Caco-2 (cell line): ENCODE data around the gene GAK. TPM values are rescaled to one million over a fixed set of nuclear protein-coding genes. Genes with fewer than 3 reads are reported as not detected.

ENCODE experiments used
- BruUV-seq: library from RNA; stranded (reverse); fragments of 400-500 nt; replicated peaks from 2 replicates; lab custom pipeline; 2021; lab: Mats Ljungman, UMichigan
- CTCF ChIA-PET: fragments of 300-600 bp; sonication (Branson Sonifier 250); formaldehyde crosslinking; loops from one replicate; lab custom pipeline; 2022; ENCODE audit warnings: antibody characterized with exemption; lab: Charles Lee
- POLR2A ChIA-PET: fragments of 300-600 bp; sonication (Branson Sonifier 250); formaldehyde crosslinking; loops from one replicate; lab custom pipeline; 2022; ENCODE audit warnings: antibody characterized with exemption; lab: Charles Lee
- DNase-seq, 2 experiments: peaks; one replicate each; pipeline versions ENCODE4 v3.0.0 to v3.0.0-alpha.2; 2020 to 2022
- H3K27me3 ChIP-seq: replicated peaks from 2 replicates; pipeline ENCODE4 v1.6.0; 2011; ENCODE audit warnings: low read length; ENCODE audit not compliant: control insufficient read depth, insufficient read depth
- H3K36me3 ChIP-seq: 2 replicates; pipeline ENCODE4 v1.5.1; 2011; ENCODE audit warnings: low read length; ENCODE audit not compliant: control insufficient read depth, insufficient read depth
- H3K4me1 ChIP-seq: fragments of 250-450 bp; sonication (Bioruptor Pico); 2 replicates; pipeline ENCODE4 v1.5.1; 2020; ENCODE audit warnings: mild to moderate bottlenecking
- H3K4me3 ChIP-seq: 2 replicates; pipeline ENCODE4 v1.5.1; 2011; ENCODE audit warnings: low read depth, mild to moderate bottlenecking, control low read depth, low read length
- H3K9me3 ChIP-seq: fragments of 250-450 bp; sonication (Bioruptor Pico); 2 replicates; pipeline ENCODE4 v1.5.1; 2020; ENCODE audit warnings: mild to moderate bottlenecking, moderate library complexity
- H3K27ac Mint-ChIP-seq: one replicate; pipeline ENCODE4 v1.8.0; 2022; ENCODE audit warnings: mixed read lengths; ENCODE audit not compliant: unreplicated experiment
- H3K27me3 Mint-ChIP-seq: one replicate; pipeline ENCODE4 v1.8.0; 2022; ENCODE audit warnings: mixed read lengths; ENCODE audit not compliant: insufficient read depth, unreplicated experiment
- H3K36me3 Mint-ChIP-seq: one replicate; pipeline ENCODE4 v1.8.0; 2022; ENCODE audit warnings: mild to moderate bottlenecking, mixed read lengths; ENCODE audit not compliant: insufficient read depth, unreplicated experiment
- H3K4me1 Mint-ChIP-seq: one replicate; pipeline ENCODE4 v1.8.0; 2022; ENCODE audit warnings: low read depth, mixed read lengths; ENCODE audit not compliant: unreplicated experiment
- H3K4me3 Mint-ChIP-seq: one replicate; pipeline ENCODE4 v1.8.0; 2022; ENCODE audit warnings: mild to moderate bottlenecking, moderate library complexity, mixed read lengths; ENCODE audit not compliant: unreplicated experiment
- H3K9me3 Mint-ChIP-seq: one replicate; pipeline ENCODE4 v1.8.0; 2022; ENCODE audit warnings: mixed read lengths; ENCODE audit not compliant: unreplicated experiment
- intact Hi-C: fragments of 100-400 bp; cut with micrococcal nuclease; formaldehyde crosslinking; loops from one replicate; pipeline ENCODE4 v1.10.0; 2022; ENCODE audit not compliant: unreplicated experiment
- total RNA-seq: library from RNA; stranded (reverse); gene quantifications from 2 replicates; pipeline ENCODE4 v1.2.3, GENCODE V29; 2022
- TF ChIP-seq, protein P1 (sequence below), 2 experiments: fragments of 200-600 bp in 1 of 2; IDR thresholded peaks; 1 replicate in 1 of 2; 2 replicates in 1 of 2; pipeline versions ENCODE4 v1.5.1 to v1.8.0; 2011 to 2022; ENCODE audit warnings: antibody characterized with exemption in 1 of 2, control low read depth in 1 of 2, inconsistent platforms in 1 of 2, low read depth in 1 of 2, low read length in 1 of 2, mild to moderate bottlenecking in 1 of 2, moderate library complexity in 1 of 2; ENCODE audit not compliant: insufficient read depth in 1 of 2, severe bottlenecking in 1 of 2, unreplicated experiment in 1 of 2

Gene GAK
- total RNA-seq, 1 experiment from 2014 or later, result 126 TPM

DNA sequence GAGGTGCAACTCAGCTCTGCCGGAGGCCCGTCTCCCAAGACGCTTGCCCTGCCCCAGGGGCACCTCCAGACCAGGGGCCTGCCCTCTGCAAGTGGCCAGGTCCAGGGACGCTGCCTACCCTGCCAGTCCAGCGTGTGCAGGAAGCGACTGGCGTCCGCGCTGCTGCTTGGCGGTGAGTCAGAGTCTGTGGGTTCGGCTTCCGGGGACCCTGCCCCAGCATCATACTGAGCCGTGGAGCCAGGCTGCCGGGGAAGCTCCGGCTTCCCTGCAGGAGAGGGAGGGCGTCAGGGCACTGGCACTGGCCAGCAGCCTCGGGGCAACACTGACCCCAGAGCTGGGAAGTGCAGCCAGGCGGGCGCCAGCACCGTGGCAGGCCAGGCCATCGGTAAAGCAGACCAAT, 63.7 kb downstream of the GAK start:
- Mint-ChIP-seq H3K4me1 (no peaks in the 10 kb centered on the region), H3K4me3 (no peak overlapping the region), H3K9me3 (no peaks in the 10 kb centered on the region), H3K27me3 (no peaks in the 10 kb centered on the region), H3K27ac (no peak overlapping the region), H3K36me3 (peaks cover 54% of the 10 kb centered on the region)
- H3K27me3 ChIP-seq, result no peaks in the 10 kb centered on the region
- POLR2A ChIA-PET, result no interaction called here
- TF ChIP-seq, protein P1, sequence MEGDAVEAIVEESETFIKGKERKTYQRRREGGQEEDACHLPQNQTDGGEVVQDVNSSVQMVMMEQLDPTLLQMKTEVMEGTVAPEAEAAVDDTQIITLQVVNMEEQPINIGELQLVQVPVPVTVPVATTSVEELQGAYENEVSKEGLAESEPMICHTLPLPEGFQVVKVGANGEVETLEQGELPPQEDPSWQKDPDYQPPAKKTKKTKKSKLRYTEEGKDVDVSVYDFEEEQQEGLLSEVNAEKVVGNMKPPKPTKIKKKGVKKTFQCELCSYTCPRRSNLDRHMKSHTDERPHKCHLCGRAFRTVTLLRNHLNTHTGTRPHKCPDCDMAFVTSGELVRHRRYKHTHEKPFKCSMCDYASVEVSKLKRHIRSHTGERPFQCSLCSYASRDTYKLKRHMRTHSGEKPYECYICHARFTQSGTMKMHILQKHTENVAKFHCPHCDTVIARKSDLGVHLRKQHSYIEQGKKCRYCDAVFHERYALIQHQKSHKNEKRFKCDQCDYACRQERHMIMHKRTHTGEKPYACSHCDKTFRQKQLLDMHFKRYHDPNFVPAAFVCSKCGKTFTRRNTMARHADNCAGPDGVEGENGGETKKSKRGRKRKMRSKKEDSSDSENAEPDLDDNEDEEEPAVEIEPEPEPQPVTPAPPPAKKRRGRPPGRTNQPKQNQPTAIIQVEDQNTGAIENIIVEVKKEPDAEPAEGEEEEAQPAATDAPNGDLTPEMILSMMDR (IDR thresholded peaks at IDR 0.05; ENCODE audit: insufficient read depth in 1 of 2, low read depth in 1 of 2, low read length in 1 of 2, severe bottlenecking in 1 of 2, unreplicated experiment in 1 of 2), result no peak
- no peak overlapping the region for H3K4me3 ChIP-seq
- peaks cover 3% of the 10 kb centered on the region for H3K36me3 ChIP-seq
- no peaks in the 10 kb centered on the region for H3K9me3 ChIP-seq
- H3K4me1 ChIP-seq, result no peaks in the 10 kb centered on the region
- intact Hi-C loops, result no loop called here
- BruUV-seq, result no TSS peak
- no peak for DNase-seq
- CTCF ChIA-PET, result no interaction called here

DNA sequence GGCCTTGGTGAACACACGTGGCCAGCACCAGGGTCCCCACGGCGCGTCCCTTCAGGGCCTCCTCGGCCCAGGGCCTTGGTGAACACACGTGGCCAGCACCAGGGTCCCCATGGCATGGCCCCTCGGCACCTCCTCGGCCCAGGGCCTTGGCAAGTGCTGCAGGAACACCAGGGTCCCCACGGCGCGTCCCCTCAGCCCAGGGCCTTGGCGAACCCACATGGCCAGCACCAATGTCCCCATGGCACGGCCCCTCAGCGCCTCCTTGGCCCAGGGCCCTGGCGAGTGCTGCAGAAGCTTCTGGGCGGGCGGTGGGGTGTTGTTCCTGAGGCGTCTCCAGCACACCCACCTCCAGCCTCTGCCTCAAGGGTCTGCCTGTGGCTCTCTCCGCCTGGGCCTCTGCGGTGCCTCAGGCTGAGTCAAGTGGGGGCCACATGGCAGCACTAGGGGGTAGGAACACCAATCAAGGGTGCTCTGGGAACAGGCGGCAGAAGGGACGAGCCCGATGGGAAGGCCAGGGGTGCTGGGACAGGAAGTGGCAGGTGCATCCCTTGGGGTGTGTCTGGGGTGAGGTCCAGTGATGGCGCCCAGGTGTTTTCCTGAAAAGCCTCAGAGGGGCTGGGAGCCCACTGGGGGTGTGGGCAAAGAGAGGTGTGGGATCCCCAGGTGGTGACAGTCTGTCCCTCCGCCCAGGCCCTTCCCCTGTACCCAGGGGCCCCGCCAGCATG, 64.4 kb downstream of the GAK start:
- Histone ChIP-seq H3K4me1 (no peaks in the 10 kb centered on the region), H3K9me3 (no peaks in the 10 kb centered on the region), H3K27me3 (no peaks in the 10 kb centered on the region), H3K36me3 (peaks cover 3% of the 10 kb centered on the region), H3K4me3 (no peak overlapping the region)
- CTCF ChIA-PET, result no interaction called here
- no peak for DNase-seq
- TF ChIP-seq, protein P1 (IDR thresholded peaks at IDR 0.05; ENCODE audit: insufficient read depth in 1 of 2, low read depth in 1 of 2, low read length in 1 of 2, severe bottlenecking in 1 of 2, unreplicated experiment in 1 of 2), result no peak
- Mint-ChIP-seq H3K9me3 (no peaks in the 10 kb centered on the region), H3K27ac (no peak overlapping the region), H3K4me1 (no peaks in the 10 kb centered on the region), H3K27me3 (no peaks in the 10 kb centered on the region), H3K36me3 (peaks cover 55% of the 10 kb centered on the region), H3K4me3 (no peak overlapping the region)
- BruUV-seq, result no TSS peak
- POLR2A ChIA-PET, result no interaction called here
- intact Hi-C loops, result no loop called here

DNA sequence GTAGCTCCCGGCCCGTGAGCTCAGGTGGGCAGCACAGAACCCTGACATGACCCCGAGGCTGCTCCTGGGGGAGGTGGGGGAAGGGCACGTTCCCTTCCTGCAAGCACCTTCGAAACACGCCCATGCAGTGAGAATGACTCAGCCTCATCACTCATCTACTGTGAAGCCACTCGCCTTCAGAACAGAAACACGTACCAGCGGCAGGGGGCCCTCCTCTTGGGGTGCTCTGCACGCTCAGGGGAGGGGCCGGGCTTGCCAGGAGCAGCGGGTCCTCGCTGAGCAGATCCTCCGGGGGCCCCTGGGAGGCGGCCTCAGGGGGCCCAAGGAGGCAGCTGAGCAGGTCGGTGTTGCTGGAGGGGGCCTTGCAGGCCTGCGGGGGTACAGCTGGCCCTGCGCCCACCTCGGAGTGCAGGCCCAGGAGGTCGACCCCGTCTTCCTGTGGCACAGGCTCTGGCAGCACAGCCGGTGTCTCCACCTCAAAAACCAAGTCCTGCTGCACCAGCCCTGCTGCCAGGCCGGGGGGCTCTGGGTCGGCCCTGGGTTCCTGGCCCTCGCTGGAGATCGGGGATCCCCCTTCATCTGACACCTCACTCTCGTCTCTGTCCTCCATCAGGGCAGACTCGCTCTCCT, 65.2 kb downstream of the GAK start:
- POLR2A ChIA-PET, result no interaction called here
- Mint-ChIP-seq H3K27me3 (no peaks in the 10 kb centered on the region), H3K36me3 (peaks cover 55% of the 10 kb centered on the region), H3K9me3 (no peaks in the 10 kb centered on the region), H3K27ac (no peak overlapping the region), H3K4me3 (no peak overlapping the region), H3K4me1 (no peaks in the 10 kb centered on the region)
- TF ChIP-seq, protein P1 (IDR thresholded peaks at IDR 0.05; ENCODE audit: insufficient read depth in 1 of 2, low read depth in 1 of 2, low read length in 1 of 2, severe bottlenecking in 1 of 2, unreplicated experiment in 1 of 2), result no peak
- Histone ChIP-seq H3K27me3 (no peaks in the 10 kb centered on the region), H3K4me3 (no peak overlapping the region), H3K4me1 (no peaks in the 10 kb centered on the region), H3K36me3 (peaks cover 3% of the 10 kb centered on the region), H3K9me3 (no peaks in the 10 kb centered on the region)
- no peak for DNase-seq
- CTCF ChIA-PET, result no interaction called here
- intact Hi-C loops, result no loop called here
- no TSS peak for BruUV-seq
